Globus pallidus (tissue), 1 donor: Measurements from ENCODE around the gene TUBG2.
"Not testable (repeated sequence)": the region's sequence is repeated elsewhere in the genome, so short reads cannot be mapped to it uniquely, and the experiment has no call there.

Experiments
- DNase-seq: peaks from one replicate; pipeline ENCODE4 v3.0.0-alpha.2; 2015; ENCODE audit warnings: low spot score

TUBG2 gene

GRCh38 chr17:42655528-42655927 lies 3.6 kb upstream of the TUBG2 start:
- no peak for DNase-seq

- DNase-seq = no peak
Measured at GRCh38 chr17:42657824-42658588, 1.1 kb upstream of the TUBG2 start.

- DNase-seq = not testable (repeated sequence)
Measured at GRCh38 chr17:42659932-42660274, 819 bp downstream of the TUBG2 start.

GRCh38 chr17:42660692-42661345 lies 1.7 kb downstream of the TUBG2 start:
- DNase-seq = no peak

GRCh38 chr17:42665581-42666001 lies 6.5 kb downstream of the TUBG2 start:
- no peak for DNase-seq

- not testable (repeated sequence) for DNase-seq
Measured at GRCh38 chr17:42666126-42666525, 7.0 kb downstream of the TUBG2 start.

GRCh38 chr17:42667088-42667951 lies 8.2 kb downstream of the TUBG2 start:
- no peak for DNase-seq

- DNase-seq = no peak
Measured at GRCh38 chr17:42669705-42669976, 10.6 kb downstream of the TUBG2 start.

- DNase-seq = no peak
Measured at GRCh38 chr17:42669977-42670788, 11.1 kb downstream of the TUBG2 start.

GRCh38 chr17:42670789-42671657 lies 11.9 kb downstream of the TUBG2 start:
- DNase-seq = no peak

- DNase-seq = no peak
Measured at GRCh38 chr17:42672038-42672437, 13.0 kb downstream of the TUBG2 start.

GRCh38 chr17:42673266-42673884 lies 14.3 kb downstream of the TUBG2 start:
- no peak for DNase-seq

GRCh38 chr17:42673885-42674754 lies 15.0 kb downstream of the TUBG2 start:
- DNase-seq = no peak

GRCh38 chr17:42674755-42675347 lies 15.8 kb downstream of the TUBG2 start:
- DNase-seq = no peak

GRCh38 chr17:42675348-42675964 lies 16.4 kb downstream of the TUBG2 start:
- no peak for DNase-seq

- no peak for DNase-seq
Measured at GRCh38 chr17:42675965-42676423, 16.9 kb downstream of the TUBG2 start.

- no peak for DNase-seq
Measured at GRCh38 chr17:42676424-42677011, 17.4 kb downstream of the TUBG2 start, which contains the start of gene PLEKHH3. Gene PLEKHH3 (minus strand): TSS chr17:42676994. CDS start chr17:42676563, 431 bp downstream.
